Measurements from ENCODE around the gene JPH4. TPM values are rescaled to one million over a fixed set of nuclear protein-coding genes. Genes with fewer than 3 reads are reported as not detected.

JPH4 gene
- total RNA-seq, 1 experiment from 2014 or later = 0.15 TPM

DNA sequence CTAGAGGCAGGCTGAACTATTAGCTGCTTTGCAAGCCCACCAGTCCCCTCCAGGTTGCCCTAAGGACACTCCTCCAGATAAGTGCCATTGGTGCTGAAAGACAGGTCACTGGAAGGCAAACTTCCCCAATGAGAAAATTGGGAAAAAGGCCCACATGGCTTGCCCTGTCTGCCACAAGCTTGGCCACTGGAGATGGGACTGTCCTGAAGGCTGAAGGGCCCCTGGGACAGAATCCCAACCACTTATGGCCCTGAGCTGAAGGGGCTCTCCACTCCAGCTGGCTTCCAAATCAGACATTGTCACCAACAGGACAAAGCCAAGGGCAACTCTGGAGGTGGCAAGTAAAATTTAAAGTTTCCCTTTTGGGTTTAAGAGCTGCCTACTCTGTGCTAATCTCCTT, 45.4 kb upstream of the JPH4 start (continued):
- TF ChIP-seq, protein P1, sequence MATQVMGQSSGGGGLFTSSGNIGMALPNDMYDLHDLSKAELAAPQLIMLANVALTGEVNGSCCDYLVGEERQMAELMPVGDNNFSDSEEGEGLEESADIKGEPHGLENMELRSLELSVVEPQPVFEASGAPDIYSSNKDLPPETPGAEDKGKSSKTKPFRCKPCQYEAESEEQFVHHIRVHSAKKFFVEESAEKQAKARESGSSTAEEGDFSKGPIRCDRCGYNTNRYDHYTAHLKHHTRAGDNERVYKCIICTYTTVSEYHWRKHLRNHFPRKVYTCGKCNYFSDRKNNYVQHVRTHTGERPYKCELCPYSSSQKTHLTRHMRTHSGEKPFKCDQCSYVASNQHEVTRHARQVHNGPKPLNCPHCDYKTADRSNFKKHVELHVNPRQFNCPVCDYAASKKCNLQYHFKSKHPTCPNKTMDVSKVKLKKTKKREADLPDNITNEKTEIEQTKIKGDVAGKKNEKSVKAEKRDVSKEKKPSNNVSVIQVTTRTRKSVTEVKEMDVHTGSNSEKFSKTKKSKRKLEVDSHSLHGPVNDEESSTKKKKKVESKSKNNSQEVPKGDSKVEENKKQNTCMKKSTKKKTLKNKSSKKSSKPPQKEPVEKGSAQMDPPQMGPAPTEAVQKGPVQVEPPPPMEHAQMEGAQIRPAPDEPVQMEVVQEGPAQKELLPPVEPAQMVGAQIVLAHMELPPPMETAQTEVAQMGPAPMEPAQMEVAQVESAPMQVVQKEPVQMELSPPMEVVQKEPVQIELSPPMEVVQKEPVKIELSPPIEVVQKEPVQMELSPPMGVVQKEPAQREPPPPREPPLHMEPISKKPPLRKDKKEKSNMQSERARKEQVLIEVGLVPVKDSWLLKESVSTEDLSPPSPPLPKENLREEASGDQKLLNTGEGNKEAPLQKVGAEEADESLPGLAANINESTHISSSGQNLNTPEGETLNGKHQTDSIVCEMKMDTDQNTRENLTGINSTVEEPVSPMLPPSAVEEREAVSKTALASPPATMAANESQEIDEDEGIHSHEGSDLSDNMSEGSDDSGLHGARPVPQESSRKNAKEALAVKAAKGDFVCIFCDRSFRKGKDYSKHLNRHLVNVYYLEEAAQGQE (IDR thresholded peaks at IDR 0.05; ENCODE audit: low read depth) = no peak
- TF ChIP-seq TCF7L2 (IDR thresholded peaks at IDR 0.05; ENCODE audit: borderline replicate concordance, extremely low read depth, insufficient read depth, insufficient read length) = no peak
- no peak for TF ChIP-seq CBX3 (IDR thresholded peaks at IDR 0.05; ENCODE audit: low read depth)
- TF ChIP-seq POLR2AphosphoS5 (IDR thresholded peaks at IDR 0.05; ENCODE audit: low read depth, low read length) = no peak

DNA sequence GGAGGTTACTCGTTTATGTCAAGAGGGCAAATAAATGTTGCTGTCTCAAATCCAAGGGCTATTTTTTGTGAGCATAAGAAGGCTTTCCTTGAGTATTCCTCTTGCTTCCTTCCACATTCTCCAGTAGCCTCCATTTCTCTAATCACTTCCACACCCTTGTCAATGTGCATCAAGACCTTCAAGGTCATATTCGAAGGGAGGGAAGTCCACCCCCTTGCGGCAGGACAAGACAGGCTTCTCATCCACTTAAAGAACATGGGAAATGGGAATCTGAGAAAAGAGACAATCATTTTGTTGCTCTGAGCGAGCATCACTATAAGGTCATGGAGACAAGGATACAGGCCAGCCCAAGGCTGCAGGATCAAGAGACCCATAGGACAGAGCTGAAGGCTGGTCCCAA, 44.4 kb upstream of the JPH4 start:
- no peak for TF ChIP-seq JUND (IDR thresholded peaks at IDR 0.05)
- TF ChIP-seq CEBPB (IDR thresholded peaks at IDR 0.05; ENCODE audit: low read depth) = no peak
- TF ChIP-seq, protein P1 (IDR thresholded peaks at IDR 0.05; ENCODE audit: low read depth) = no peak
- no peak for TF ChIP-seq CBX3 (IDR thresholded peaks at IDR 0.05; ENCODE audit: low read depth)
- TF ChIP-seq, protein P2, sequence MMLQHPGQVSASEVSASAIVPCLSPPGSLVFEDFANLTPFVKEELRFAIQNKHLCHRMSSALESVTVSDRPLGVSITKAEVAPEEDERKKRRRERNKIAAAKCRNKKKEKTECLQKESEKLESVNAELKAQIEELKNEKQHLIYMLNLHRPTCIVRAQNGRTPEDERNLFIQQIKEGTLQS (IDR thresholded peaks at IDR 0.05) = no peak
- no peak for TF ChIP-seq SIN3A (IDR thresholded peaks at IDR 0.05; ENCODE audit: low read depth)
- TF ChIP-seq FOSL1 (IDR thresholded peaks at IDR 0.05; ENCODE audit: low read depth) = no peak
- no peak for TF ChIP-seq ZFX (IDR thresholded peaks at IDR 0.05)
- no peak for TF ChIP-seq ELF1 (IDR thresholded peaks at IDR 0.05; ENCODE audit: borderline replicate concordance, low read depth)
- Histone ChIP-seq H3K9me2 (ENCODE audit: insufficient read depth) (no peaks in the 10 kb centered on the region), H4K20me1 (ENCODE audit: insufficient read depth) (no peaks in the 10 kb centered on the region), H3K4me2 (ENCODE audit: low read length) (no peak overlapping the region), H3K9me3 (ENCODE audit: control insufficient read depth in 1 of 2, insufficient read depth in 1 of 2, low read depth in 1 of 2, low read length in 2 of 2) (peaks cover 12 to 21% of the 10 kb centered on the region in 2 experiments; a peak in 3 of 4 replicates), H3K4me1 (ENCODE audit: control insufficient read depth in 1 of 2, insufficient read depth in 2 of 2, low read length in 2 of 2) (no peaks in the 10 kb centered on the region), H3K79me2 (ENCODE audit: insufficient read depth, low read length) (no peaks in the 10 kb centered on the region), H3K27me3 (ENCODE audit: insufficient read depth, low read length) (no peaks in the 10 kb centered on the region), H3K4me3 (replicated peaks in 1 of 2; ENCODE audit: low read depth in 1 of 2, low read length in 2 of 2) (no peak overlapping the region), H3K27ac (ENCODE audit: low read depth, low read length) (no peak overlapping the region), H3K36me3 (ENCODE audit: control insufficient read depth in 1 of 2, insufficient read depth in 2 of 2, low read length in 2 of 2) (no peaks in the 10 kb centered on the region), H2AFZ (ENCODE audit: low read depth, low read length, poor library complexity, severe bottlenecking) (no peak overlapping the region), H3K9ac (ENCODE audit: low read length) (no peak overlapping the region)
- ChIA-PET RAD21 (ENCODE audit: low non-redundant PET in 1 of 2, low total read pairs in 2 of 2, uncharacterized antibody in 2 of 2, unreplicated experiment in 2 of 2) (no interaction called here), CTCF (no interaction called here), POLR2A (no interaction called here)
- no TSS peak for BruUV-seq (replicated peaks)
- ATAC-seq (no peak), DNase-seq (ENCODE audit: low read depth, low spot score) (no peak)
- intact Hi-C loops (cut with micrococcal nuclease) = no loop called here
